Ecto neural progenitor cell (in vitro differentiated cells): ENCODE measurements around the gene GSE1.
A peak's percentile ranks its signal among the peaks of the same experiment; 100 is the strongest.

Source experiments
- DNase-seq: peaks from one replicate; pipeline ENCODE4 v3.0.0-alpha.2; 2018; ENCODE audit warnings: low spot score

The GSE1 gene

DNA sequence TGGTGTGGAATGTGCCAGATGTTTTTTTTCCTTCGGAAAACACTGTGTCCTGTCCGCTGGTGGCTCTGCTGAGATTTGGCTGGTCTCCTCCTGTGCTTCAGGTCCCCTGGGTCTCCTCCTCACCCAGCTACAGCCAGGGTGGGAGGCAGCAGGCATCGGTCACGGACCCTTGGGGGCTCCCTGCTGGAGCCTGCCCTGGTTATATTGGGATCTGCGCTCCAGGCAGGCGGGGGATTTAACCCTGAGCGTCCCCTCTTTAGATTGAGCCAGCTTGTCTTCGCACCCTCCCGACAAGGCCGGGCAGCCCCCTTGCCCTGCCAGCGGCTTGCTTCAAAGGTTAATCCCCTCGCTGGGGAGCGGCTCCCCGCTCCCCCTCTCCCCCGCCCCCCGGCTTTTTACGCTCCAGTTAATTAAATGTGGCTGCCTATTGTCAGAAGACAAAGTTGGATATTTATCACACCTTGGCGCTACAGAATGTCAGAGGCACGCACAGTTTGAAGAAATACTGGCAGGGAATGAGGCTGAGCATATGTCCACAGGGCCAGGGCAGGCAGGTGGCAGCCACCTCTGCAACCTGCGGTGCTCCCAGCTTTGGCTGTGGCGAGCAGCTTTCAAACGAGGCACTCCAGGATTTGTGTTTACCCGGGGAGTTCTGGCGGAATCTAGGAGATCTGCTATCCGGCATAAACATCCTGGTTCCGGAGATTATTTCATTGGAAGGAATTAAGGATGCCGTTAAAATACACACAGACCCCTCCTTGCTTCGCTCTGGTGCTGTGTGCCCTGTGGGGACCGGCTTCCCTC, 38.2 kb upstream of the GSE1 start:
- no peak for DNase-seq

DNA sequence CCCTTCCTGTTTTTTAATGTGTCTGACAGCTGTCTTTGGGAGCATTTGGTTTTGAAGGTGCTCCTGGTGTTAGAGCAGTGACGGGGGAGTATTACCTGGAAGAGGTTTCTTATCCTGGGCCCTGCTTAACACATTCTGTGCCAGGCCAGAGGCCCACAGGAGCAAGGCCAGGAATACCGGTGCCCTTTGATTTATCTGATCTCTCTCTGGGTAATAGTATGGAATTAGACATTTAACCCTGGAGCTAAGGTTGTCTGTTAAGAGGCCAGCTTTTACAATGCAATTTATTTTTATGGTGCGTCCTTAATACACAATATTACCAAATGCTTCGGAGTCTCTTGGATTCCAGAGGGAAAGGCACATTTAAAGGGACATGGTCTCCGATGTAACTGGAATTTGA, 37.2 kb upstream of the GSE1 start:
- no peak for DNase-seq

DNA sequence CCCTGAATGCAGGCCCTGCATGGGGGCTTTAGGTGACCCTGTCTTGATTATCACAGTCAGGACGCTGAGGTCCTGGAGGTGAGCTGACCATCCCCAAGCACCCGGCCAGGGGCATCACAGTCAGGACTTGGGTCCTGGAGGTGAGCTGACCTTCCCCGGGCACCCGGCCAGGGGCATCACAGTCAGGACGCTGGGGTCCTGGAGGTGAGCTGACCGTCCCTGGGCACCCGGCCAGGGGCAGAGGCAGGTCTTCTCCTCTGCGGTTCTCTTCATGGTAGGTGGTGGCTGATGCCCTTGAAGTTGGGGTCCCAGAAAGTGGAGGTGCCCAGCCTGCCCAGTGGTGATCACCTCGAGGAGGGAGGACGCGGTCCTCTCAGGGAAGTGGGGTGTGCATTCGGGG, 36.2 kb upstream of the GSE1 start:
- no peak for DNase-seq

DNA sequence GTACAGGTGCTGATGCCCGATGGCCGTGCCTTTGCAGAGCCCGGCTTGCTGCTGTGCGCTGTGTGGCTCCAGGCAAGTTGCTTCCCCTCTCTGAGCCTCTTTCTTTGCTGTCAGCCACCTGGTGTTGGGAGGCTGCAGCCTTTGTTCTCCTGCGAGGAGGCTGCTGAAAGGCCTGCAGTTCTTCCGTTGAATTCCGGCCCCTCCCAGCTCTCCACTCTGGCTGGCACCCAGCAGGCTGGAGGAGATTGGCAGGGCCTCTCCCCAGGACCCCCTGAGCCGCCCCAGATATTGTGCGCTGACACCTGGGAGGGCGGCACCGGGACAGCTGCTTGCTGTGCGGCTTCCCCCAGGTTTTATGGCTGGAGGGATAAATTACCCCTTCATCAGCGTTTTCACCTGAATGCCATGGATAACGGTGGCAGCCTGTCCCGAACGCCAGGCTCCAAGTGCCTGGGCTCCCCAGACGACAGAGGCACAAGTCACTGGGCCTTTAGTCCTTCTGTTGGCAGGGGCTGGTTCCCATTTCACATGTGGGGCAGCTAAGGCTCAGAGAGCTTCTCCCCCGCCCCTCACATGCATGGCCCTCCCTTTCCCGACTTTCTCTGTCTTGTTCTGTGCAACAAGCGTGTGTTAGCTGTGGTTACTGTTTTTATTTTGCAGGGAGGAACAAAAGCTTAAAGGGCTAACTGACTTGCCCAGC, 35.1 kb upstream of the GSE1 start:
- no peak for DNase-seq

DNA sequence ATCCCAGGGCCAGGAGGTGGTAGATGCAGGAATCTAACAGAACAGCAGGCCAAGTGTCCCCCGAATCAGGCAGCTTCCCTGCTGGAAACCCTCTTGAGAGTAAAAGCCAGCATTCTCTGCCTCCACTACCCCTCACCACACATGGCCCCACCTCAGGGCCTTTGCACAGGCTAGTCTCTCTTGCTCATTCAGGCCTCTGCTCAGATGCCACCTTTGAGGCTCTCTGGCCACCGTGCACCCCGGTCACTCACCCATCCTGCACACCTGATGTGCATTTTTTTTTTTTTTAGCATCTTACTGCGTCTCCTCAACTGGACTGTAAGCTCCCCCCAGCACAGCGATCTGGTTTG, 34.5 kb upstream of the GSE1 start:
- DNase-seq, result no peak

DNA sequence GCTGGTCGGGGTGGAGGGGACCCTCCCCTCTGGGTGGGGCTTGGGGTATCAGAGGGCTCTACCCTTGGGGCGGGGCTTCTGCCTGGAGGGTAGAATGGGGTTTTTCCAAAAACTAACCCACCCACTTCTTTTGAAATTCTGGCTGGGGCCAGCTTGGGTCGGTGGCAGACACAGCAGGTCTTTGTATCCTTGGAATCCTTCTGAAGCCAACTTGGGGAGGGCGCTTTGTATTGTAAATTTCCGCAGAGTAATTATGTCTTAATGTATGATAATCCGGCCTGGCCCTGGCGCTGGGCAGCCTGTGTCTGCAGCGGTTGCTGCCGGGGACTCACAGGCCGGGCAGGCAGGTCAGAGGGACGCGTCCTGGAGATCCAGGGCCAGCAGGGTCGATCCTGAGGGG, 33.9 kb upstream of the GSE1 start:
- DNase-seq, result peak; percentile 84

DNA sequence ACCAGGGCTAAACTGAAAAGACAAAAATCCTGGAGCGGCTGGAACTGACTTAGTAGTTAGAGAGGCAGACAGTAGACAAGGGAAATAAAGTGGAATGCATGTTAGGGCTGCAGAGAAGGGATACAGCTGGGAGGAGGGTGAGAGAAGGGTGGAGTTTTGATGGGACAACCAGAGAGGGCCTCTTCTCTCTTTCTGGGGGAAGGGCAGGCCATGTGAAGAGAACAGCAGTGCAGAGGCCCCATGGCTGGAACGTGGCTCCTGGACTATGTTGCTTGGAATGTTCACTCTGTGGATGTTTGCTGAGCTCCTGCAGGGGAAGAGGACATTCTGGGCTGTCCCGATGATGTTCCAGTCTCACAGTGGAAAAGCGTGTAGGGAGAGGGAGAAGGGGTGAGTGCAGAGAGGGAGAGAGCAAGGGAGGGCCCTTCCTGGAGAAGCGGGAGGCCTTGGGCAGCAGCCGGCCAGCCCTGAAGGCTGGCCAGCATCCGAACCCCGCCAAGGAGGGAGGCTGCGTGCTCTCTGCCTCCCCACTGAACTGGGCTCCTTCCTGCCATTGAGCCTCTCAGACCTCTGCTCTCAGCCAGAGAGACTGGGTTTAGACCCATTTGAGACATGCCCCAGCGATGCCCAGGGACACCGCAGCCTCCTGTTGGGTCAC, 33.1 kb upstream of the GSE1 start:
- no peak for DNase-seq

DNA sequence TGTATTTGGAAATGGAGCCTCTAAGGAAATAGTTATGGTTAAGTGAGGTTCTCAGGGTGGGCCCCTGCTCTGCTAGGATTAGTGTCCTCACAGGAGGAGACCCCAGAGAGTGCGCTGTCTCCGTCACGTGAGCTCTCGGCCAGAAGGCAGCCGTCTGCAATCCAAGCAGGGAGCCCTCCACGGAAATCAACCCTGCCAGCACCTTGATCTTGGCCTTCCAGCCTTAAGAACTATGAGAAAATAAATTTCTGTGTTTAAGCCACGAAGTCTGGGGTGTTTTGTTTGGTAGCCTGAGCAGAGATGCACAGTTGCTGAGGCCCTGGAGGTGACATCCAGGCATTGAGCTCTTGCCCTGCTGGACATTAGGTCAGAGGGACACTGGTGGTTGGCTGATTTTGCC, 32.4 kb upstream of the GSE1 start:
- DNase-seq, result no peak

DNA sequence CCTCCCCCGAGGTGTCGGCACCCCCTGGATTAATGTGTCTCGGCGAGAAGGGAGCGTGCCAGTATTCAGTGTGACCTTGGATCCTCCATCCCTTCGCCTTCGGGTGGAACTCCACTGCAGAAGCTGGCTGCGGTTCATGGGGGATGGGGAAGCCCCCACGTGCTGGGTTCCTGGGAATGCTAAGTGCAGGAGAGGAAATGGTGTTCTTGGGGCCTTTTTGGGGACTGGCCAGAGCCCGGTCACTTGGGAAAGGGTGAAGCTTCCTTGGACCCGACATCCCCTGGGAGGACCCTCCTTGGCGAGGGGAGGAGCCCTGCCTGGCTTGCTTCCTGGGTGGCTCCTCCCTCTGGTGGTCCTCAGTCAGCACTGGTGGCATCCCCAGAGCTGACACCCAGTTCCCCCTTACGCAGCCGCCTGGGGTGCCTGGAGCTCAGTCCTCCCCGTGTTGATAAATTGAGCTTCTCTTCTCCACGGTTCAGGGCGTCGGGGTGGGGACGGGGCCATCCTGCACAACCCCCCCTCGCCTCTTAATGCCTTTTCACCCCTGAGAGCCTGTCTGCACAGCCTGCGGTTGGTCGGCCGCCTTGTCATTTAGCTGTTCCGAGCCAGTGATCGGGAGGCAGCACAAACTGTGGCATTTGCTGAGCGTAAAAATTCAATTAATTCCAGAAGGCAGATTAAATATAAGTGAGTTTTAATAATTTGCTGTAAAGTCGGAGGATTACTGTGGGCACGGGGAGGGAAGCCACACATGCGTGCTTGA, 30.7 kb upstream of the GSE1 start:
- no peak for DNase-seq

DNA sequence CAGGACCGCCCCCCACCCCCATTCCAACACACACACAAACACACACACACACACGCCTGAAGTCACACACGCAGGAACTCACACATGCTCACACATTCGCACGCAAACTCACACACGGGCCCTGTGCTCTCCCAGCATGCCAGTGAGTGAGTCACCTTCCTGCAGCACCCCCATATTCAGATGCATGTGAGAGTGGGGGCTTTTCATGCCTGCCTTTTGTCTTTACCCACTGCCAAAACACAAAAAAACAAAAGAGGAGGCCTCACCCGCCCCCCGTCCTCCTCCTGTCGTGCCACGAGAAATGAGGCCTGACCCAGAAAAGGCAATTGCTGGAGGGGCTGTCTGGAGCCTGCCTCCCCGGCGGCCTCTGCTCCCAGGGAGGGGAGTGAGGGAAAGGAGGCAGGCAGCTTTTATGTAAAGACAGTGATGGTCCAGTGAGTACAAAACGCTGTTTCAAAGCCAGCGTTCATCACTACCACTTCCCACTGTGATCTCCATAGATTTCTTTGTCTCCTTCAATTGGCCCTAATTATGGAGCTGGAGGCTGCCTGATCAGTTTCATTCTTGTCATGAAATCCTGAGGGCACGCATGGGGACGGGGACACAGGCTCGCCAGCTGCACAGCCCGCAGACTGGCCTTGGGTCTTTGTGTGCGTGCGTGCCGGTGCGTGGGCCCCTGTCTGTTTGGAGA, 29.5 kb upstream of the GSE1 start:
- DNase-seq, result no peak

DNA sequence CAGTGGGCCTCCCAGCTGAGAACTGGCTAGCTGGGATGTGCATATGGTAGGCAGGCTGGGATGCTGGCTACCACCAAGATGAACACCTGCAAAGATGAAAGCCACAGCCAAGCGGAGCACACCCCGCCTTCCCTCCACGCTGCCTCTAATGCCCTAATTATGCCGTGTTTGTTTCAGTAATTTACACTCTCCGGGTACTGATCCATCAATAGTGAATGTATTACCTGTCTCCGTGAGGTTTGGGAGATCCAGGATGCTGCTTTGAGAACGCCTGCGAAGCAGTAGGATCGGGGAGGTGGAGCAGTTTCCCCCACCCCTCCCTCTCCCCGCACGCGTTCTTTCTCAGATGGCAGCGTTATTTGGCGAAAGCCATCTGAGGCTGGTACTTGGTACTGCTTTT, 28.9 kb upstream of the GSE1 start:
- no peak for DNase-seq

DNA sequence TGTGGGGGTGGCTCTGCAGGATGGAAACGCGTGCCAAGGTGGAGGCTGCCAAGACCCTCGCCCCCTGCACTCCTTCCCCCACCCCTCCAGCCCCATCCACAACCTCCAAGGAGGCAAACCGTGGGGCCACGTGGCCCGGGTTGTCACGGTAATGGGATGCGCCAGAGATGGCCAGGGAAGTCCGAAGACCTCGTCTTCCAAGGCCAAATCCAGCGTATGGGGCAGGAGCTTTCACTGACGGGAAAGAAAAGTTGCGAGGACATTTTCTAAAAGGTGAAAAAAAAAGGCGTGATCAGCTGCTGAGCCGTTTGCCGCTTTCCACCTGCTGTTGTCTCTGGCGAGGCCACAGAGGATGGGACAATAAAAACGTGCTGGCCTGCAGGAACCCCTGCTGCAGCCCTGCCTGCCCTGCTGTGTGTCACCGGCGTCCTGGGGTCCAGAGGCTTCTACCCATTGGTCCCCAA, 28.3 kb upstream of the GSE1 start:
- no peak for DNase-seq

DNA sequence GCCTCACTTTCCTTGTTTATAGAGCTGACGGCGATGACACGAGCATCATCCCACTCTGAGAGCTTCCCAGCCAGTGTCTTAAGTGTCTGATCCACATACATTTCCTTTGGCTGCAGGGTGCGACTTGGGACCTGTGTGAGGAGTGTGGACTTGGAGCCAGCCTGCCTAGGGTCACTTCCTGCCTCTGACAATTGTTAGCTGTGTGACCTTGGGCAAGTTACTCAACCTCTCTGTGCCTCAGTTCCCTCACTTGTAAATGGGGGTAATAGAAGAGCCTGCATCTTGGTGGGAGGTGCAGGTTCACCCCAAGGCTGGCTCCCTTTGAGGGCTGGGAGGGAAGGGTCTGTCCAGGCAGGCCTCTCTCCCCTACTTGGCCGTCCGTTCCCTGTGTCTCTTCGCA, 27.4 kb upstream of the GSE1 start:
- no peak for DNase-seq

DNA sequence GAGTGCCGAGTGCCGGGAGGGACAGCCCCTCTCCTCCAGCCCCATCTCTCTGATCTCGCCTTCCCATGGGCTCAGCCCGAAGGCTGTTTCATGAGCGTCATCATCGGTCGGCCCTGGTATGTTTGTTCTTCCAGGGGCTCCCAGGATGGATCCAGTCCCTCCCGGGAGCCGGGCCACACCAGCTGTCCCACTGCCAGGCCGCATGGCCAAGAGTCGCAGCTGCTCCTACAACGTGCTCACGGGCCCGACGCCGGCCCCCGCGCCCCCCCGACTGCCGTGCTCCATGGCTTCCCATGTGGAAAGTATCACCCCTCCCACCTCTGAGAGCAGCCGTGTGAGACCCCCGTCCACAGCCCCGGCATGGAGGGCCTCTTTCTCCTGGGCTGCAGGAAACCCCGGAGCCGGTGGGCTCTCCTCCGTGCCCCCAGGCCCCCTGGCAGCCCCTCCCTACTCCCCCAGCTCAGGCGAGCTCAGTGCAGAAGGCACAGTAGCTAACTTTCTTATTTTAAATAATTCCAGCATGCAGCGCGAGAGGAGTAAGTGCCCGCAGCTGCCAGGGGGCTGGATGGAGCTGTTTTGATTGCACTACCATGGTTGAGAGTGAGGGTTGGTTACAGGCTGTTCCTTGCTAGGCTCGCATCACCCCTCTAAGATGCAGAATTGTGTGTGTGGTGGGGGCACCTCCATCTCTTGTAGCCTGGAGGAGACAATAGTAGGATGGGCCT, 26.6 kb upstream of the GSE1 start:
- no peak for DNase-seq

DNA sequence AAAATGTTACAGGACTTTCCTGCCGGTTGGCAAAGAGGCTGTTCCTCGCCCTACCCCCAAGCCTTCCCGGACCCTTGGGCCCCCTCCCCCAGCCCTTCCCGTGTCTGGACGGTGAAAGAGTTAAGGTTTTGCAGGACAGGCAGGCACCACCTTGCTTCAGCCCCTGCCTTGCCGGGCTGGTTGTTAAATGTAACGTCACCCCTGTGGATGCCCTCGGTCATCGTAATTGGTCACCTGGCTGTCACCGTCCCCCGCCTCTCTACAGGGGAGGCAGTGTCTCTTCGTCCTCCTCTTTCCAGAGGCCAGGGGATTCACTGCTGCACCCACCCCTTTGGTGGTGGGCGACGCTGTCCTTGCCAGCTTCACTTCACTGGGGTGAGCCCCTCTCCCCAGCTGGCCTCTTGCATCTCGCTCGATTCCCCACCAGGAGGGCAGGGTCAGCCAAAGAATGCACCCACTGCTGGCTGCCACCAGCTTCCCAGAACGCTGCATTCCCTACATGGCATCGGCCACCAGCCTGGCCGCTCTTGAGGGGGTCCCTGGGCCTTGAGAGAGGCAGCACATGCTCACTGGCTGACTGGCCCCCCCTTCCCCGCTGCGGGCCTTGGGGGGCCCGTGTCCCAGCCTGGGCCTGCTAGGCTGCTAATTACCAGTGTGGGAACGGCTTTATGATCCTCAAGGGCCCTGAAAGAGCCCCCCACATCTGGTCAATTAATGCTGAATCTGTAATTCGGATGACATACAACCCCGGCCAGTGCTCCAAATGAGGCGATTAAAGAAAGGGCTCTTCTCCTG, 25.2 kb upstream of the GSE1 start:
- DNase-seq, result no peak

DNA sequence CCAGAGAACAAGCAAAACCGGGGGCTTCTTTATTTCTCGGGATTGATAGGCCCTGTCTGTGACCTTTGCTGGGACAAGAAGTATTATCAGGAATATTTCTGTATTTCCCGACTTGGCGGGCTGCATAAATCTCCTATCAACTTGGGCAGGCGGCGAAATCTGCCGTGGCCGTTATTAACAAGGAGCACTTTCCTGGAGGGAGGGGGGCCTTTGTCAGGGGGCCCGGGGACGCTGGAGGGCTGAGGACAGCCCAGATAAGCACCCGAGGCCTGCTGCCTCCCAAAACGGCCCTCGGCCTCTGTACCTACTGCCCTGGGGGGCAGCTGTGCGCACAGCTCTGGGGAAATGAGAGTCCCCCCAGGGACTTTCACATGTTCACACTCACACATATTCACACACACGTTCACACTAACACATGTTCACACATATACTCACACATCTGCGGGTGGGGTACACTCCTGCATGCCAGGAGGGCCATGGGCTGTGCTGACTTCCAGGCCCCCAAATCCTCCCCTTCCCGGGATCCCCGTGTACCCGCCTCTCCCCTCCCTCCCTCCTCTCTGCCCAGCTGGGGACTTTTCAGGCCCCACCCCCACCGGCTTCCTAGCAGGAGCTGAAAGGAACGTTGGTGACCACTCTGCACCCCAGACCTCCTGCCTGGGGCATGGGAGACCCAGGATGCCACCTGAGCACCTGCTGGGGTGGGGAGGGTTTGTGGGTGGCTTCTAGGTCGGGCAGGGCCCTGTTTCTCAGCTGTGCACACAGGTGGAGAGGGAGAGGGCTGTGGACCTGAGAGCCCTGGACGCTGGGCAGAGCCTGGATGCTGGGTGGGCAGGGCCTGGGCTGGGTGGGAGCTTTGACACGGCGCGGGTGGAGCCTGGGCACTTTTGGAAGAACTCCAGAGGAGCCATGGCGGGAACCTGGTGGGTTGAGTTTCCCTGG, 24.3 kb upstream of the GSE1 start:
- no peak for DNase-seq

DNA sequence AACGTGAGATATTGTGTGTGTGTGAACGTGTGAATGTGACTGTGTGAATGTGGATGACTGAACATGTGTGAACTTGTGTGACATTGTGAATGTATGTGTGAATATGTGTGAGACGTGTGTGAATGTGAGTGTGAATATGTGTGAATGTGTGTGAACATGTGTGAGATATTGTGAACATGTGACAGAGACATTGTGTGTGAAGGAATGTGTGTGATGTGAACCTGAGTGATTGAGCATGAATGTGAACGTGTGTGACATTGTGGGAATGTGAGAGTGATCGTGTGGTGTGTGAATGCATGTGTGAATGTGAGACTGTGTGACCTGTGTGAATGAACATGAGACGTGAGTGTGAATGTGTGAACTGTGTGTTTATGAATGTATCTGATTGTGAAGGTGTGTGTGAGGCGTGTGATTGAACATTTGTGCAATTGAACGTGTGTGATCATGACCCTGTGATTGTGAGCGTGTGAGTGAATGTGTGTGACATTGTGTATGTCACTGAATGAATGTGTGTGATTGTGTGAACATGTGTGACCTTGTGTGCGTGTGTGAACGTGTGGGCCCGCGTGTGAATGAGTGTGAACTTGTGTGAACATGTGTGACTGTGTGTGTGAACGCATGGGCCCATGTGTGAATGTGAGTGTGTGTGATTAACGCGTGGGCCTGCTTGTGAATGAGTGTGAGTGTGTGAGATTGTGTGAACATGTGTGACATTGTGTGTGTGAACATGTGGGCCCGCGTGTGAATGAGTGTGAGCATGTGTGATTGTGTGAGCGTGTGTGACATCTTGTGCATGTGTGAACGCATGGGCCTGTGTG, 23.2 kb upstream of the GSE1 start:
- no peak for DNase-seq

DNA sequence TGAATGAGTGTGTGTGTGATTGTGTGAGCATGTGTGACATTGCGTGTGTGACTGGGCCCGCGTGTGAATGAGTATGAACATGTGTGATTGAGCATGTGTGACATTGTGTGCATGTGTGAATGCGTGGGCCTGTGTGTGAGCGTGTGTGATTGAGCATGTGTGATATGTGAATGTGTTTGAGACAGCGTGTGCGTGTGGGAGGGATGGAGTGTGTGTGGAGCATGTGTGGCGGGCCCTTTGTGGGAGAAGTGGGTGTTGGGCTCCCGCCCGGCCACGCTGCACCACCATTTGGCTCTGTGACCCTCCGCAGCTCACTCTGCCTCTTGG, 22.7 kb upstream of the GSE1 start:
- no peak for DNase-seq

DNA sequence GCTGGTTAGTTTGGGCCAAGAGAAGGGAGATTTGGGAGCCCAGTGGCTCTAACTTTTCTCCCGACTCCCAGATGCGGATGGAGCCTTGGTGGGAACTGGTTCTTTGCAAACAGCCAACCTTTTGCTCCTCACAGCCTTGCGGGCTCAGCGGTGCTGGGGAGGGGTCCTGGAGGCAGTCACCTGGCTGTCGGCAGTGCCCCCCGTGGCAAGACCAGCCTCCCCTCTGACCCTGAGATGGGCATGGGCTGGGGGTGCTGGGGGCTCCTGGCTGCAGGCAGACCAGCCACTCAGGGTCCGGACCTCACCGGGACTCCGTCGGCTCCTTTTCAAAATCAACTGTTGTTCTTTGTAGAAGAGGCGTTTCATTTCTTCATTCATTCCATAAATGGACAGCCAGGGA, 21.7 kb upstream of the GSE1 start:
- DNase-seq, result no peak
